Measurements from ENCODE around the gene LYRM4.
"Not testable (repeated sequence)": the region's sequence is repeated elsewhere in the genome, so short reads cannot be mapped to it uniquely, and the experiment has no call there.

The LYRM4 gene

GRCh38 chr6:5061152-5061551 is 199.6 kb downstream of the LYRM4 start:
- no peaks in the 10 kb centered on the region for H3K36me3 ChIP-seq (ENCODE audit: control insufficient read depth, insufficient read depth, low read length, severe bottlenecking)
- H3K9ac ChIP-seq (ENCODE audit: low read length), result no peak overlapping the region
- H3K9me3 ChIP-seq (ENCODE audit: control insufficient read depth, low read length), result no peaks in the 10 kb centered on the region
- DNase-seq (ENCODE audit: low read depth), result peak; percentile 70
- H3K4me1 ChIP-seq (ENCODE audit: control insufficient read depth, insufficient read depth, low read length), result peaks cover 11% of the 10 kb centered on the region
- no peak overlapping the region for H3K4me3 ChIP-seq (ENCODE audit: low read length)
- no peaks in the 10 kb centered on the region for H3K27me3 ChIP-seq (replicated peaks; ENCODE audit: control insufficient read depth, insufficient read depth, low read length)

GRCh38 chr6:5060439-5060838 is 200.3 kb downstream of the LYRM4 start:
- peaks cover 11% of the 10 kb centered on the region for H3K4me1 ChIP-seq (ENCODE audit: control insufficient read depth, insufficient read depth, low read length)
- H3K4me3 ChIP-seq (ENCODE audit: low read length); H3K27me3 ChIP-seq (replicated peaks; ENCODE audit: control insufficient read depth, insufficient read depth, low read length); H3K9ac ChIP-seq (ENCODE audit: low read length); DNase-seq (ENCODE audit: low read depth); H3K9me3 ChIP-seq (ENCODE audit: control insufficient read depth, low read length); H3K36me3 ChIP-seq (ENCODE audit: control insufficient read depth, insufficient read depth, low read length, severe bottlenecking): not testable (repeated sequence)

GRCh38 chr6:5059036-5059896 is 201.5 kb downstream of the LYRM4 start:
- Histone ChIP-seq H3K36me3 (ENCODE audit: control insufficient read depth, insufficient read depth, low read length, severe bottlenecking) (no peaks in the 10 kb centered on the region), H3K9ac (ENCODE audit: low read length) (no peak overlapping the region)
- DNase-seq (ENCODE audit: low read depth), result no peak

More at GRCh38 chr6:5059036-5059896, 201.5 kb downstream of the LYRM4 start:
- H3K4me3 ChIP-seq (ENCODE audit: low read length), result no peak overlapping the region
- H3K4me1 ChIP-seq (ENCODE audit: control insufficient read depth, insufficient read depth, low read length), result peaks cover 11% of the 10 kb centered on the region
- no peaks in the 10 kb centered on the region for H3K27me3 ChIP-seq (replicated peaks; ENCODE audit: control insufficient read depth, insufficient read depth, low read length)
- no peaks in the 10 kb centered on the region for H3K9me3 ChIP-seq (ENCODE audit: control insufficient read depth, low read length)
